HG02885 (cell line): ENCODE measurements around the gene INTS13.
"Not testable (repeated sequence)": the region's sequence is repeated elsewhere in the genome, so short reads cannot be mapped to it uniquely, and the experiment has no call there.

Source experiments
- ATAC-seq: cut with Tn5 transposase; IDR thresholded peaks from one replicate; pipeline ENCODE4 v1.9.1; 2021; ENCODE audit warnings: mild to moderate bottlenecking; ENCODE audit not compliant: unreplicated experiment, poor library complexity

INTS13 gene

GRCh38 chr12:26937863-26938700 is at the start of gene INTS13, which contains the start of gene FGFR1OP2:
Gene INTS13, minus strand, starts transcription at chr12:26937981. Its CDS starts 1,178 bp downstream, at chr12:26936803.
Gene FGFR1OP2, plus strand, starts transcription at chr12:26938470. Its CDS starts 15,689 bp downstream, at chr12:26954159.
- peak; percentile 84 for ATAC-seq

- no peak for ATAC-seq
These were observed 45.1 kb upstream of the INTS13 start for GRCh38 chr12:26982866-26983265.

- ATAC-seq = no peak
These were observed 42.0 kb upstream of the INTS13 start for GRCh38 chr12:26979733-26980132.

- ATAC-seq = no peak
These were observed 41.0 kb upstream of the INTS13 start for GRCh38 chr12:26978801-26979200.

- no peak for ATAC-seq
These were observed 38.9 kb upstream of the INTS13 start for GRCh38 chr12:26976687-26977086.

- ATAC-seq = peak; percentile 100
These were observed 34.2 kb upstream of the INTS13 start for GRCh38 chr12:26971963-26972362.

- ATAC-seq = no peak
These were observed 32.4 kb upstream of the INTS13 start for GRCh38 chr12:26970136-26970535.

- ATAC-seq = no peak
These were observed 29.1 kb upstream of the INTS13 start for GRCh38 chr12:26966842-26967241.

GRCh38 chr12:26963413-26963812 is 25.6 kb upstream of the INTS13 start:
- ATAC-seq = no peak

GRCh38 chr12:26961803-26962202 is 24.0 kb upstream of the INTS13 start:
- ATAC-seq = no peak

GRCh38 chr12:26961391-26961790 is 23.6 kb upstream of the INTS13 start:
- not testable (repeated sequence) for ATAC-seq

- no peak for ATAC-seq
These were observed 16.2 kb upstream of the INTS13 start for GRCh38 chr12:26954027-26954426.

GRCh38 chr12:26953447-26953846 is 15.7 kb upstream of the INTS13 start:
- no peak for ATAC-seq

GRCh38 chr12:26948309-26948708 is 10.5 kb upstream of the INTS13 start:
- ATAC-seq = no peak

GRCh38 chr12:26941215-26941594 is 3.4 kb upstream of the INTS13 start:
- no peak for ATAC-seq

- no peak for ATAC-seq
These were observed 2.9 kb upstream of the INTS13 start for GRCh38 chr12:26940516-26941214.

GRCh38 chr12:26939953-26940352 is 2.2 kb upstream of the INTS13 start:
- no peak for ATAC-seq

GRCh38 chr12:26939192-26939832 is 1.5 kb upstream of the INTS13 start:
- ATAC-seq = no peak

GRCh38 chr12:26938701-26939062 is 901 bp upstream of the INTS13 start:
- peak; percentile 19 for ATAC-seq

GRCh38 chr12:26937443-26937862 is 328 bp downstream of the INTS13 start:
- ATAC-seq = no peak
